Natural killer cell (primary cell): Measurements from ENCODE around the gene ST6GALNAC3. TPM values are rescaled to one million over a fixed set of nuclear protein-coding genes. Genes with fewer than 3 reads are reported as not detected.

Experiments used
- ATAC-seq, 3 donors: fragments of 150-1000 bp in 2 of 3; fragments of 200-7000 bp in 1 of 3; cut with Tn5 transposase; 1 replicate in 1 of 3; 2 replicates in 2 of 3; pipeline ENCODE4 v1.10.0; 2021; ENCODE audit warnings: mild to moderate bottlenecking in 2 of 3, moderate library complexity in 2 of 3
- DNase-seq, 2 donors: peaks; one replicate each; pipeline versions ENCODE4 v3.0.0 to v3.0.0-alpha.2; 2013 to 2021; ENCODE audit warnings: mixed read lengths in 1 of 2
- H3K27ac ChIP-seq: one replicate; pipeline ENCODE4 v1.5.1; 2013; ENCODE audit warnings: mild to moderate bottlenecking, low read length
- H3K27me3 ChIP-seq: one replicate; pipeline ENCODE4 v1.6.1; 2013; ENCODE audit warnings: low read length; ENCODE audit not compliant: control insufficient read depth, insufficient read depth
- H3K36me3 ChIP-seq: one replicate; pipeline ENCODE4 v1.6.1; 2013; ENCODE audit warnings: low read length; ENCODE audit not compliant: control insufficient read depth, insufficient read depth
- H3K4me1 ChIP-seq: one replicate; pipeline ENCODE4 v1.6.1; 2013; ENCODE audit warnings: low read length; ENCODE audit not compliant: control insufficient read depth, insufficient read depth
- H3K4me3 ChIP-seq: one replicate; pipeline ENCODE4 v1.5.1; 2013; ENCODE audit warnings: low read length
- H3K9me3 ChIP-seq: one replicate; pipeline ENCODE4 v1.6.1; 2013; ENCODE audit warnings: low read length; ENCODE audit not compliant: control insufficient read depth, insufficient read depth
- H3K27ac Mint-ChIP-seq, 2 donors: one replicate each; pipeline ENCODE4 v1.8.0; 2022; ENCODE audit warnings: mild to moderate bottlenecking in 2 of 2, mixed read lengths in 2 of 2, moderate library complexity in 1 of 2
- H3K27me3 Mint-ChIP-seq, 2 donors: one replicate each; pipeline ENCODE4 v1.8.0; 2022; ENCODE audit warnings: low read depth in 2 of 2, mixed read lengths in 2 of 2
- H3K36me3 Mint-ChIP-seq: one replicate; pipeline ENCODE4 v1.8.0; 2022; ENCODE audit warnings: mixed read lengths
- H3K4me1 Mint-ChIP-seq, 2 donors: one replicate each; pipeline ENCODE4 v1.8.0; 2022; ENCODE audit warnings: mixed read lengths in 2 of 2
- H3K4me3 Mint-ChIP-seq: one replicate; pipeline ENCODE4 v1.8.0; 2022; ENCODE audit warnings: mild to moderate bottlenecking, moderate library complexity, mixed read lengths
- H3K9me3 Mint-ChIP-seq, 2 donors: one replicate each; pipeline ENCODE4 v1.8.0; 2022; ENCODE audit warnings: mixed read lengths in 2 of 2
- WGBS: methylation state at CpG from one replicate; pipeline ENCODE4 v1.1.7; 2013; ENCODE audit warnings: missing lambda C conversion rate; ENCODE audit not compliant: insufficient coverage; 5-methylcytosine and 5-hydroxymethylcytosine counted together
- intact Hi-C: fragments of 100-400 bp; cut with micrococcal nuclease; formaldehyde crosslinking; loops from one replicate; pipeline ENCODE4 v1.14.2; 2022
- total RNA-seq, 4 donors: library from RNA; stranded (reverse); fragments of 120-200 nt in 1 of 4; gene quantifications; one replicate each; pipeline versions ENCODE4 v1.2.3 to v1.2.4, GENCODE V29; 2013 to 2022
- TF ChIP-seq, protein P1 (sequence below): fragments of 200-600 bp; IDR thresholded peaks from one replicate; pipeline ENCODE4 v1.8.0; 2022; ENCODE audit warnings: antibody characterized with exemption

Gene ST6GALNAC3
- total RNA-seq, 3 donors from 2014 or later (not counting 1 experiment from before 2014, with no cell fraction given): not detected

- Histone ChIP-seq H3K36me3 (no peaks in the 10 kb centered on the region), H3K27ac (no peak overlapping the region), H3K9me3 (no peaks in the 10 kb centered on the region), H3K4me3 (no peak overlapping the region), H3K4me1 (no peaks in the 10 kb centered on the region), H3K27me3 (no peaks in the 10 kb centered on the region)
- H3K27me3 Mint-ChIP-seq: no peaks in the 10 kb centered on the region
- no peak overlapping the region for H3K27ac Mint-ChIP-seq
- no peak overlapping the region for H3K4me3 Mint-ChIP-seq
- no peak for DNase-seq
- TF ChIP-seq, protein P1, sequence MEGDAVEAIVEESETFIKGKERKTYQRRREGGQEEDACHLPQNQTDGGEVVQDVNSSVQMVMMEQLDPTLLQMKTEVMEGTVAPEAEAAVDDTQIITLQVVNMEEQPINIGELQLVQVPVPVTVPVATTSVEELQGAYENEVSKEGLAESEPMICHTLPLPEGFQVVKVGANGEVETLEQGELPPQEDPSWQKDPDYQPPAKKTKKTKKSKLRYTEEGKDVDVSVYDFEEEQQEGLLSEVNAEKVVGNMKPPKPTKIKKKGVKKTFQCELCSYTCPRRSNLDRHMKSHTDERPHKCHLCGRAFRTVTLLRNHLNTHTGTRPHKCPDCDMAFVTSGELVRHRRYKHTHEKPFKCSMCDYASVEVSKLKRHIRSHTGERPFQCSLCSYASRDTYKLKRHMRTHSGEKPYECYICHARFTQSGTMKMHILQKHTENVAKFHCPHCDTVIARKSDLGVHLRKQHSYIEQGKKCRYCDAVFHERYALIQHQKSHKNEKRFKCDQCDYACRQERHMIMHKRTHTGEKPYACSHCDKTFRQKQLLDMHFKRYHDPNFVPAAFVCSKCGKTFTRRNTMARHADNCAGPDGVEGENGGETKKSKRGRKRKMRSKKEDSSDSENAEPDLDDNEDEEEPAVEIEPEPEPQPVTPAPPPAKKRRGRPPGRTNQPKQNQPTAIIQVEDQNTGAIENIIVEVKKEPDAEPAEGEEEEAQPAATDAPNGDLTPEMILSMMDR: no peak
- ATAC-seq: no peak
- H3K9me3 Mint-ChIP-seq: peaks cover 0 to 2% of the 10 kb centered on the region in 2 donors
- H3K36me3 Mint-ChIP-seq: no peaks in the 10 kb centered on the region
- WGBS: 71% methylated on average over 4 of the region's 5 CpGs
- intact Hi-C loops: no loop called here
- no peaks in the 10 kb centered on the region for H3K4me1 Mint-ChIP-seq
Measured at GRCh38 chr1:76288758-76289483, 214.4 kb downstream of the ST6GALNAC3 start.

DNA sequence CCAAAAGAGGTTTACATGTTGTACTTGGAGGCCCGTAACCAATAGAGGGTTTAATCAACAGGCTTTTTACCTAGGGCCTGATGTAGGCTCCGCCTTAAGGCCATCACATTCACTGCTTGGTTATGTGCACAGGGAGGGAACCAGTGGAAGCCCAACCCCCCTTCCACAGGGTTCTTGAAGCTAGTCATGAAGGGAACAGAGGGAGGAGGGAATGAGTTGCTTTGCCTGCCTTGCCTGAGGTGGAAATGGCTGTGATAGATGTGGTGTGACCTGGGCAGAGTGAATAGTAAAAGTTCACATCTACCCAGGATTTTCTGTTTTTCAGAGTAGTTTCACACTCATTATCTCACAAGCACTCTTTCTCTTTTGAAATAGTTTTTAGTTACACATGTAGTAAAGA, 215.1 kb downstream of the ST6GALNAC3 start:
- no peak overlapping the region for H3K4me3 Mint-ChIP-seq
- no peaks in the 10 kb centered on the region for H3K4me1 Mint-ChIP-seq
- no peaks in the 10 kb centered on the region for H3K27me3 Mint-ChIP-seq
- TF ChIP-seq, protein P1: no peak
- no peak overlapping the region for H3K27ac Mint-ChIP-seq
- Histone ChIP-seq H3K4me3 (no peak overlapping the region), H3K4me1 (no peaks in the 10 kb centered on the region), H3K27ac (no peak overlapping the region), H3K36me3 (no peaks in the 10 kb centered on the region), H3K27me3 (no peaks in the 10 kb centered on the region), H3K9me3 (no peaks in the 10 kb centered on the region)
- DNase-seq: no peak
- 100% methylated on average over 2 of the region's 2 CpGs for WGBS
- peaks cover 0 to 2% of the 10 kb centered on the region in 2 donors for H3K9me3 Mint-ChIP-seq
- intact Hi-C loops: no loop called here
- no peaks in the 10 kb centered on the region for H3K36me3 Mint-ChIP-seq
- ATAC-seq: no peak

GRCh38 chr1:76290271-76290670, 215.7 kb downstream of the ST6GALNAC3 start:
- intact Hi-C loops: no loop called here
- H3K27me3 ChIP-seq: no peaks in the 10 kb centered on the region
- no peak for DNase-seq
- 43% methylated on average over 2 of the region's 2 CpGs for WGBS
- no peaks in the 10 kb centered on the region for H3K4me1 ChIP-seq
- H3K27ac Mint-ChIP-seq: no peak overlapping the region
- H3K4me3 ChIP-seq: no peak overlapping the region
- H3K36me3 ChIP-seq: no peaks in the 10 kb centered on the region
- peaks cover 0 to 2% of the 10 kb centered on the region in 2 donors for H3K9me3 Mint-ChIP-seq
- no peaks in the 10 kb centered on the region for H3K9me3 ChIP-seq
- H3K4me3 Mint-ChIP-seq: no peak overlapping the region
- TF ChIP-seq, protein P1: no peak
- no peaks in the 10 kb centered on the region for H3K36me3 Mint-ChIP-seq
- ATAC-seq: no peak
- no peaks in the 10 kb centered on the region for H3K27me3 Mint-ChIP-seq
- no peak overlapping the region for H3K27ac ChIP-seq
- H3K4me1 Mint-ChIP-seq: no peaks in the 10 kb centered on the region

DNA sequence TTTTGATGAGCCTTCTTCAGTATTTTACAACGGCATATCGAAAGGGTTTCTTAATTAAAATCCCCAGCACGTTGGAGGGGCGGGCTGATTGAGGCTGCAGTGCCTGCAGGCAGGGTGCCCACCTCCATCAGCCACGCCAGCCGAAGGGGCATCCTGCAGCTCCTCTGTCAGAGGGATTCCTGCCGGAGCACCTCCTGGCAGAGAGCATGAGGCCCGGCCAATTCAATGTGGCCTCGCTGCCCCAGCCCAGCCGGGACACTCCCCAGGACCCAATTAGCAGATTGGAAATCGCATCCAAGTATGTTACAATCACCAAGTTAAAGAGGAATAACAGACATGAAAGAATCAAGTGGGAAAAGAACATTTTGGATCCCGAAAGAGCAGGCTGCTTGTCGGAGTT, 216.6 kb downstream of the ST6GALNAC3 start:
- Histone ChIP-seq H3K4me3 (no peak overlapping the region), H3K27me3 (no peaks in the 10 kb centered on the region), H3K36me3 (no peaks in the 10 kb centered on the region), H3K4me1 (no peaks in the 10 kb centered on the region), H3K27ac (no peak overlapping the region), H3K9me3 (no peaks in the 10 kb centered on the region)
- ATAC-seq (no peak), DNase-seq (no peak)
- TF ChIP-seq, protein P1: no peak
- Mint-ChIP-seq H3K27ac (no peak overlapping the region), H3K27me3 (no peaks in the 10 kb centered on the region), H3K4me1 (no peaks in the 10 kb centered on the region), H3K9me3 (no peaks in the 10 kb centered on the region), H3K36me3 (no peaks in the 10 kb centered on the region), H3K4me3 (no peak overlapping the region)
- WGBS: 98% methylated on average over 13 of the region's 13 CpGs
- intact Hi-C loops: no loop called here
